SJCRH30 (cell line): Measurements from ENCODE around the gene NSMCE3. TPM values are rescaled to one million over a fixed set of nuclear protein-coding genes. Genes with fewer than 3 reads are reported as not detected.

Experiments
- DNase-seq, 2 experiments: peaks; one replicate each; pipeline ENCODE4 v3.0.0-alpha.2; 2015 to 2020
- H3K27ac ChIP-seq: fragments of 250-450 bp; sonication (Bioruptor Pico); 2 replicates; pipeline ENCODE4 v1.5.1; 2020; ENCODE audit warnings: mild to moderate bottlenecking, moderate library complexity
- H3K27me3 ChIP-seq: fragments of 250-450 bp; sonication (Bioruptor Pico); 2 replicates; pipeline ENCODE4 v1.5.1; 2020; ENCODE audit warnings: mild to moderate bottlenecking, moderate library complexity
- H3K36me3 ChIP-seq: fragments of 250-450 bp; sonication (Bioruptor Pico); 2 replicates; pipeline ENCODE4 v1.5.1; 2020; ENCODE audit warnings: mild to moderate bottlenecking, moderate library complexity
- H3K4me1 ChIP-seq: fragments of 250-450 bp; sonication (Bioruptor Pico); 2 replicates; pipeline ENCODE4 v1.5.1; 2020; ENCODE audit warnings: mild to moderate bottlenecking, moderate library complexity
- H3K4me3 ChIP-seq: fragments of 250-450 bp; sonication (Bioruptor Pico); 2 replicates; pipeline ENCODE4 v1.5.1; 2020; ENCODE audit warnings: mild to moderate bottlenecking, moderate library complexity
- H3K9me3 ChIP-seq: fragments of 250-450 bp; sonication (Bioruptor Pico); replicated peaks from 2 replicates; pipeline ENCODE4 v1.5.1; 2020; ENCODE audit warnings: mild to moderate bottlenecking, moderate library complexity
- total RNA-seq: library from RNA; depleted of rRNA; stranded (reverse); fragments of >200 nt; shearing (Covaris generic); gene quantifications from 2 replicates; pipeline ENCODE4 v1.2.3, GENCODE V29; 2014

Gene NSMCE3
- total RNA-seq, 1 experiment from 2014 or later = 12.6 TPM

- Histone ChIP-seq H3K27me3 (no peaks in the 10 kb centered on the region), H3K27ac (no peak overlapping the region), H3K4me1 (no peaks in the 10 kb centered on the region), H3K9me3 (no peaks in the 10 kb centered on the region), H3K36me3 (no peaks in the 10 kb centered on the region), H3K4me3 (no peak overlapping the region)
- no peak for DNase-seq
Observed at GRCh38 chr15:29216955-29217354, 52.7 kb downstream of the NSMCE3 start.
